ENCODE measurements around the gene PIAS1. TPM values are rescaled to one million over a fixed set of nuclear protein-coding genes. Genes with fewer than 3 reads are reported as not detected.
"Not testable (repeated sequence)": the region's sequence is repeated elsewhere in the genome, so short reads cannot be mapped to it uniquely, and the experiment has no call there.

The PIAS1 gene
- total RNA-seq, 4 donors from 2014 or later, result 91.6 to 202 (median 111) TPM

DNA sequence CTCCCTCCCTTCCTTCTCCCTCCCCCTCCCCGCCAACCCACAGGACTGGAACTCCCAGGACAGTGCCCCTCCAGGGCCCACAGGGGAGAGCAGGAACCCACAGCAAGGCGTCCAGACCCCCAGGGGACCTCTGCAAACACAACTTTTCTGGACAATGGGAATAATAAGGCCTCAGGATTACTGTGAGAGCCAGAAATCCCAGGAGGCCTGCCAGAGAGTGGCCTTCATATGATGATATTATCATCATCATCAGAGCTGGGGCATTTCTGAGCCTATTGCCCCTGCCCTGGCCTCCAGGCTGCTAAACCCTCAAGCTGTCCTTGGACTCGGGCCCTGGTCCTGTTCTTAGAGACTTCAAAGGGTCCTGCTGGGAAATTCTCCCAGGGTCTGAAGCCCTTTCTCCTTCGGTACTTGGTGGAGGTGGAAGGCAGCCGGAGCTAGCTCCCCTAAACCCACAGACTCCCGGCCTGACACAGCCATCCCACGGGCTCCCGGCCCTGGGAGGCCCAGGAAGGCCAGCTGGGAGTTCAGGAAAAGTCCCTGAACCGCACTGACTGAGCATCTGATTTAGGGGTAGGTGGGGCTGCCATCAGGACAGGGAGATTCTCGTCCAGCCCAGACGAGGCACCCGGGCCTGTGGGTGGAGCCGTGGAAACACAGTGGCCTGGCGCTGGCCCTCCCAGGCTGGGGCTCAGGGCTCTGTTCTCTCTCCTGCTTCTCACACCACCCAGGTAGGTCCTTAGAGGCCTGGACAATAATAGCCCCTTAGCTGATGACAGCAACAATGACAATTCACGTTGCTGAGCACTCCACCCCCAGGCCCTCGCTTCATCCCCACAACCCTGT is 146.1 kb downstream of the PIAS1 start:
- H3K4me3 ChIP-seq (replicated peaks in 1 of 3), result no peak overlapping the region
- 66% methylated on average over 5 to 14 of the region's 16 CpGs for WGBS, 2 donors
- H3K27ac ChIP-seq, result no peak overlapping the region
- intact Hi-C loops (cut with DNase I), result no loop called here
- DNase-seq, result no peak
- no peak for TF ChIP-seq POLR2A (IDR thresholded peaks at IDR 0.05)
- TF ChIP-seq, protein P1, sequence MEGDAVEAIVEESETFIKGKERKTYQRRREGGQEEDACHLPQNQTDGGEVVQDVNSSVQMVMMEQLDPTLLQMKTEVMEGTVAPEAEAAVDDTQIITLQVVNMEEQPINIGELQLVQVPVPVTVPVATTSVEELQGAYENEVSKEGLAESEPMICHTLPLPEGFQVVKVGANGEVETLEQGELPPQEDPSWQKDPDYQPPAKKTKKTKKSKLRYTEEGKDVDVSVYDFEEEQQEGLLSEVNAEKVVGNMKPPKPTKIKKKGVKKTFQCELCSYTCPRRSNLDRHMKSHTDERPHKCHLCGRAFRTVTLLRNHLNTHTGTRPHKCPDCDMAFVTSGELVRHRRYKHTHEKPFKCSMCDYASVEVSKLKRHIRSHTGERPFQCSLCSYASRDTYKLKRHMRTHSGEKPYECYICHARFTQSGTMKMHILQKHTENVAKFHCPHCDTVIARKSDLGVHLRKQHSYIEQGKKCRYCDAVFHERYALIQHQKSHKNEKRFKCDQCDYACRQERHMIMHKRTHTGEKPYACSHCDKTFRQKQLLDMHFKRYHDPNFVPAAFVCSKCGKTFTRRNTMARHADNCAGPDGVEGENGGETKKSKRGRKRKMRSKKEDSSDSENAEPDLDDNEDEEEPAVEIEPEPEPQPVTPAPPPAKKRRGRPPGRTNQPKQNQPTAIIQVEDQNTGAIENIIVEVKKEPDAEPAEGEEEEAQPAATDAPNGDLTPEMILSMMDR (IDR thresholded peaks at IDR 0.05), result no peak
- peaks cover 7 to 18% of the 10 kb centered on the region in 2 donors for H3K4me1 ChIP-seq
- no peaks in the 10 kb centered on the region for H3K9me3 ChIP-seq
- no peaks in the 10 kb centered on the region for H3K27me3 ChIP-seq
- no peaks in the 10 kb centered on the region for H3K36me3 ChIP-seq

DNA sequence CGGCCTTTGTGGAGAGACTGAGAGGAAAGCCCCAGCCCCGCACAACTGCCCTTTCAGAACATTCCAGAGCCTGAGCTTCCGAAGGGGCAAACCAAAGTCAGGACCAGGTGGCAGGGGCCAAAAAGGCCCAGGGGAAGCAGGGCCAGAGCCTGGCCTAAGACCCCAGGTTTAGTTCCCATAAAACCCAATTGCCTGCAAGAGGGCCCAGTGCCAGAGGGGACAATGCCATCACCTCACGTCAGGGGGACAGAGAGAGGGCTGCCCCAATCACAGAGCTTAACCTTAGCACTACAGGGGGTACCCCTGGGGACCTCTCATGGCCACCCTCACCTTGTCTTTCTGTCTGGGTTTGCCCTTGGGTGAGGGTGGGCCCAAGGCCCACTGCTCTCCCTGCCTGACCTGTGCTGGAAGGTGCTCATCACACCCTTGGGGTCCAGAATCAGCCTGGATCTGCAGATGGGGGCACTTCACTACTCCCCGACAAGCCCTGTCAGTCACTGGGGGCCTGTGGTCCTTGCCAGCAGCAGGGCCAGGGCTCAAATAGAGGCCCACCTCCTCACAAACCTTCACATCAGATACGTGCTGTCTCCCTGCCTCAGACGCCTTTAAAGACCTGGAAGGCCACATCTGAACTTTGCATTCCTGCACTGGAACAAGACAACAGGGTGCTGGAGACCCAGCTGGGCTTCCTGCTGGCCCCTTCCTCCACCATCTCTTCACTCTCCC is 147.2 kb downstream of the PIAS1 start:
- WGBS, 2 donors, result 87 to 96% methylated on average over 6 to 7 of the region's 7 CpGs
- H3K27ac ChIP-seq, result no peak overlapping the region

DNA sequence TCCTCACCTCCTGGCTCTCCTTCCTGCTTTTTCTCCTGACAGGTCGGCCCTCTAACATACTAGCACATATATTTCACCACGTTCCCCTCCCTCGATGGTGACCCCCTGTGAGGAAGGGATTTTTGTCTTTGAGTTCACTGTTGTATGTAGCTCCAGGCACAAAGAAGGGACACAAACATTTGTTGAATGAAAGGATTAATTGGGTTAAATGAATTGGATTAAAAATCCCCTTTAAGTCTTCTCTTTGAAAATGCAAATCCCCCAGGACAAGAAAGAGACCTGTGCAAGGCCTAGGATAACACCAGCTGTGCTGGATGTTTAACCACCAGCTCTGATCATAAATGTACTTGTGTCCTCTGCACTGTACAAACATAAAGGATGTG is 147.8 kb downstream of the PIAS1 start:
- TF ChIP-seq, protein P1 (IDR thresholded peaks at IDR 0.05), result no peak
- no peak for TF ChIP-seq POLR2A (IDR thresholded peaks at IDR 0.05)
- intact Hi-C loops (cut with DNase I), result no loop called here
- no peaks in the 10 kb centered on the region for H3K27me3 ChIP-seq
- no peak overlapping the region for H3K4me3 ChIP-seq (replicated peaks in 1 of 3)
- H3K9me3 ChIP-seq, result no peaks in the 10 kb centered on the region
- H3K4me1 ChIP-seq, result peaks cover 8 to 23% of the 10 kb centered on the region in 2 donors
- WGBS, 2 donors, result 45 to 58% methylated on average over 3 of the region's 3 CpGs
- no peaks in the 10 kb centered on the region for H3K36me3 ChIP-seq
- no peak for DNase-seq
- H3K27ac ChIP-seq, result no peak overlapping the region

More for the DNA sequence above, 147.2 kb downstream of the PIAS1 start:
- Histone ChIP-seq H3K4me3 (replicated peaks in 1 of 3) (no peak overlapping the region), H3K27me3 (no peaks in the 10 kb centered on the region), H3K4me1 (peaks cover 8 to 23% of the 10 kb centered on the region in 2 donors), H3K36me3 (no peaks in the 10 kb centered on the region), H3K9me3 (no peaks in the 10 kb centered on the region)
- no peak for DNase-seq
- intact Hi-C loops (cut with DNase I), result no loop called here
- no peak for TF ChIP-seq POLR2A (IDR thresholded peaks at IDR 0.05)
- TF ChIP-seq, protein P1 (IDR thresholded peaks at IDR 0.05), result no peak

DNA sequence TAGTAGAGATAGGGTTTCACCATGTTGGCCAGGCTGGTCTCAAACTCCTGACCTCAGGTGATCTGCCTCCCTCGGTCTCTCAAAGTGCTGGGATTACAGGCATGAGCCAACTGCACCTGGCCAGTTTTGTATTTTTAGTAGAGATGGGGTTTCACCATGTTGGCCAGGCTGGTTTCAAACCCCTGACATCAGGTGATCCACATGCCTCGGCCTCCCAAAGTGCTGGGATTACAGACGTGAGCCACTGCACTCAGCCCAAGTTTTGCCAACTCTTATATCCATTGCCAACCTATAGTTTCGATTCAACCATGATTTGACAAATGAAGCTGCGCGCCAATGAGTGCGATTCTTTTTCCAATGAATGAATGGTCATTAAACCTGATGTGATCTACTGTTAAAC is 148.9 kb downstream of the PIAS1 start:
- H3K27me3 ChIP-seq; H3K4me3 ChIP-seq (replicated peaks in 1 of 3); intact Hi-C loops (cut with DNase I); H3K27ac ChIP-seq; DNase-seq; H3K36me3 ChIP-seq; H3K9me3 ChIP-seq: not testable (repeated sequence)
- 95 to 98% methylated on average over 7 of the region's 7 CpGs for WGBS, 2 donors
- H3K4me1 ChIP-seq, result peaks cover 8 to 23% of the 10 kb centered on the region in 2 donors

DNA sequence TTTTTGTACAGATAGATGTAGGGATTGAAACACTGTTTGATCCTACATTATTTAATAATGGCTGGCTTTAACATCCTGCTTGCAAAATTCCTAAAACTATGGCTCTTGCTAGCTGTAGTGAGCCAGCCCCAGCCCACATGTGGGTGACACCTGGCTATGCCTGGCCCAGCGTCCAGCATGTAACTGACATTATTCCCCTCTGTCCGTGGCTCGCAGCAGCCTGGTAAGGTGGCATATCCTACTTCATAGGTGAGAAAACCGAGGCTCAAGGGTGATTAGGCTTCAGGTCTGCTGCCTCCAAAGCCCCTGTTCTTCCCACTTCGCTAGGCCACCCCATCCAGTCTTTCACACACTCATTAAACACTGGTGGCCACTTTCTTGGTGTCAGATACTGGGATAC is 149.4 kb downstream of the PIAS1 start:
- H3K4me1 ChIP-seq, result peaks cover 8 to 23% of the 10 kb centered on the region in 2 donors
- no peak overlapping the region for H3K4me3 ChIP-seq (replicated peaks in 1 of 3)
- TF ChIP-seq POLR2A (IDR thresholded peaks at IDR 0.05), result no peak
- TF ChIP-seq, protein P1 (IDR thresholded peaks at IDR 0.05), result no peak
- no peaks in the 10 kb centered on the region for H3K36me3 ChIP-seq
- H3K27me3 ChIP-seq, result no peaks in the 10 kb centered on the region
- intact Hi-C loops (cut with DNase I), result no loop called here
- 97 to 99% methylated on average over 5 of the region's 5 CpGs for WGBS, 2 donors
- H3K27ac ChIP-seq, result no peak overlapping the region
- H3K9me3 ChIP-seq, result no peaks in the 10 kb centered on the region
- no peak for DNase-seq
